ENCODE data around the gene LPCAT1.

The LPCAT1 gene

GRCh38 chr5:1431021-1431811 lies 92.5 kb downstream of the LPCAT1 start:
- H3K4me2 ChIP-seq (ENCODE audit: low read length): no peak overlapping the region
- H3K27me3 ChIP-seq (ENCODE audit: control insufficient read depth, low read length): no peaks in the 10 kb centered on the region; the same call in 1 of the 2 replicates
- no peaks in the 10 kb centered on the region for H3K36me3 ChIP-seq (ENCODE audit: control insufficient read depth, low read length)
- no peak overlapping the region for H3K27ac ChIP-seq (ENCODE audit: low read depth, low read length)
- no peaks in the 10 kb centered on the region for H3K4me1 ChIP-seq (ENCODE audit: control insufficient read depth, low read length)
- H4K20me1 ChIP-seq (ENCODE audit: control insufficient read depth, insufficient read depth, low read depth, low read length): no peaks in the 10 kb centered on the region
- H3K9me3 ChIP-seq (ENCODE audit: control insufficient read depth, insufficient read depth, low read length): peaks cover 38% of the 10 kb centered on the region
- TF ChIP-seq EZH2phosphoT487 (IDR thresholded peaks at IDR 0.05; ENCODE audit: borderline replicate concordance, low read length): no peak
- TF ChIP-seq, protein P1, sequence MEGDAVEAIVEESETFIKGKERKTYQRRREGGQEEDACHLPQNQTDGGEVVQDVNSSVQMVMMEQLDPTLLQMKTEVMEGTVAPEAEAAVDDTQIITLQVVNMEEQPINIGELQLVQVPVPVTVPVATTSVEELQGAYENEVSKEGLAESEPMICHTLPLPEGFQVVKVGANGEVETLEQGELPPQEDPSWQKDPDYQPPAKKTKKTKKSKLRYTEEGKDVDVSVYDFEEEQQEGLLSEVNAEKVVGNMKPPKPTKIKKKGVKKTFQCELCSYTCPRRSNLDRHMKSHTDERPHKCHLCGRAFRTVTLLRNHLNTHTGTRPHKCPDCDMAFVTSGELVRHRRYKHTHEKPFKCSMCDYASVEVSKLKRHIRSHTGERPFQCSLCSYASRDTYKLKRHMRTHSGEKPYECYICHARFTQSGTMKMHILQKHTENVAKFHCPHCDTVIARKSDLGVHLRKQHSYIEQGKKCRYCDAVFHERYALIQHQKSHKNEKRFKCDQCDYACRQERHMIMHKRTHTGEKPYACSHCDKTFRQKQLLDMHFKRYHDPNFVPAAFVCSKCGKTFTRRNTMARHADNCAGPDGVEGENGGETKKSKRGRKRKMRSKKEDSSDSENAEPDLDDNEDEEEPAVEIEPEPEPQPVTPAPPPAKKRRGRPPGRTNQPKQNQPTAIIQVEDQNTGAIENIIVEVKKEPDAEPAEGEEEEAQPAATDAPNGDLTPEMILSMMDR (IDR thresholded peaks at IDR 0.05; ENCODE audit: low read depth, low read length, poor library complexity, severe bottlenecking): no peak
- H3K9me2 ChIP-seq (replicated peaks; ENCODE audit: control insufficient read depth, low read length): no peaks in the 10 kb centered on the region
- H3K79me2 ChIP-seq (ENCODE audit: control insufficient read depth, low read length): no peaks in the 10 kb centered on the region
- H3F3A ChIP-seq (ENCODE audit: control insufficient read depth, insufficient read depth): no peaks in the 10 kb centered on the region
- no peak overlapping the region for H3K4me3 ChIP-seq (ENCODE audit: low read length)

- no peaks in the 10 kb centered on the region; the same call in 1 of the 2 replicates for H3K27me3 ChIP-seq (ENCODE audit: control insufficient read depth, low read length)
- no peaks in the 10 kb centered on the region for H3K9me2 ChIP-seq (replicated peaks; ENCODE audit: control insufficient read depth, low read length)
- H3K4me1 ChIP-seq (ENCODE audit: control insufficient read depth, low read length): no peaks in the 10 kb centered on the region
- H3K36me3 ChIP-seq (ENCODE audit: control insufficient read depth, low read length): no peaks in the 10 kb centered on the region
- TF ChIP-seq EZH2phosphoT487 (IDR thresholded peaks at IDR 0.05; ENCODE audit: borderline replicate concordance, low read length): no peak
- TF ChIP-seq, protein P1 (IDR thresholded peaks at IDR 0.05; ENCODE audit: low read depth, low read length, poor library complexity, severe bottlenecking): no peak
- H3K79me2 ChIP-seq (ENCODE audit: control insufficient read depth, low read length): no peaks in the 10 kb centered on the region
- no peak overlapping the region for H3K4me3 ChIP-seq (ENCODE audit: low read length)
- H4K20me1 ChIP-seq (ENCODE audit: control insufficient read depth, insufficient read depth, low read depth, low read length): no peaks in the 10 kb centered on the region
- H3K27ac ChIP-seq (ENCODE audit: low read depth, low read length): no peak overlapping the region
- H3K9me3 ChIP-seq (ENCODE audit: control insufficient read depth, insufficient read depth, low read length): peaks cover 38% of the 10 kb centered on the region
- H3F3A ChIP-seq (ENCODE audit: control insufficient read depth, insufficient read depth): no peaks in the 10 kb centered on the region
- H3K4me2 ChIP-seq (ENCODE audit: low read length): no peak overlapping the region
Measured at GRCh38 chr5:1430121-1430795, 93.5 kb downstream of the LPCAT1 start.

DNA sequence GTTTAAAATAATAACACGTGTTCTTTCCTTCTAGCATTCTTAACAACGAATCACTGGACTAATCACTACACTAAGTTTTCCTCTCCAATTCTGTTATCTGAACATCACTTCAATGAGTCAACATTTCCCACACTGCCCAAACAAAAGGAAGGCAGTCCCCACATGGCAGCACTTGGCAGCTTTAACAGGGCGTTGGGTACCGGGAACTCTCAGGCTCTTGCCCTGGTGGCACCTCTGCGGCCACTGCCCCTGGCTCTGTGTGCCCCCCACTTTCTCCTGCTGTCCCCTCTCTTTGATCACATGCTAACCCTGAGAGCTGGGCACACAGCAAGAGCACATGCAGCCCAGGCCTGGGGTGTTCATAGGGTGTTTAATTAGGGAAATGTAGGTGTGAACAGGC lies 94.3 kb downstream of the LPCAT1 start:
- Histone ChIP-seq H3F3A (ENCODE audit: control insufficient read depth, insufficient read depth) (no peaks in the 10 kb centered on the region), H3K4me2 (ENCODE audit: low read length) (no peak overlapping the region), H3K79me2 (ENCODE audit: control insufficient read depth, low read length) (no peaks in the 10 kb centered on the region), H3K27ac (ENCODE audit: low read depth, low read length) (no peak overlapping the region), H4K20me1 (ENCODE audit: control insufficient read depth, insufficient read depth, low read depth, low read length) (no peaks in the 10 kb centered on the region), H3K27me3 (ENCODE audit: control insufficient read depth, low read length) (no peaks in the 10 kb centered on the region; the same call in 1 of the 2 replicates), H3K9me3 (ENCODE audit: control insufficient read depth, insufficient read depth, low read length) (peaks cover 38% of the 10 kb centered on the region), H3K4me1 (ENCODE audit: control insufficient read depth, low read length) (no peaks in the 10 kb centered on the region), H3K9me2 (replicated peaks; ENCODE audit: control insufficient read depth, low read length) (no peaks in the 10 kb centered on the region), H3K36me3 (ENCODE audit: control insufficient read depth, low read length) (no peaks in the 10 kb centered on the region), H3K4me3 (ENCODE audit: low read length) (no peak overlapping the region)
- TF ChIP-seq, protein P1 (IDR thresholded peaks at IDR 0.05; ENCODE audit: low read depth, low read length, poor library complexity, severe bottlenecking): no peak
- TF ChIP-seq EZH2phosphoT487 (IDR thresholded peaks at IDR 0.05; ENCODE audit: borderline replicate concordance, low read length): no peak
